K562 (cell line): ENCODE data around the gene SHBG.

Experiments used
- BRF1 ChIP-seq: IDR thresholded peaks from 3 replicates; pipeline ENCODE4 v1.6.1; 2011; ENCODE audit warnings: borderline replicate concordance, mild to moderate bottlenecking; ENCODE audit not compliant: insufficient read length; ENCODE audit errors: extremely low read depth
- FOS ChIP-seq: IDR thresholded peaks from 3 replicates; pipeline ENCODE4 v1.6.1; 2011; ENCODE audit not compliant: insufficient read length; ENCODE audit errors: extremely low read depth
- FOXA3 ChIP-seq, 2 experiments: fragments of 450-650 bp in 1 of 2; sonication (generic) in 1 of 2; formaldehyde crosslinking; IDR thresholded peaks in 1 of 2; conservative IDR thresholded peaks in 1 of 2; 2 replicates each; pipeline versions ENCODE4 v1.4.0 to v1.8.0; 2020 to 2022; ENCODE audit warnings: mild to moderate bottlenecking in 2 of 2, missing genetic modification reagents in 1 of 2
- FOXM1 ChIP-seq, 2 experiments: fragments of 450-650 bp in 1 of 2; sonication (generic) in 1 of 2; formaldehyde crosslinking in 1 of 2; IDR thresholded peaks; 2 replicates each; pipeline versions ENCODE4 v1.6.1 to v1.9.0; 2017 to 2022; ENCODE audit warnings: low read depth in 2 of 2, mild to moderate bottlenecking in 2 of 2, missing genetic modification reagents in 1 of 2, moderate library complexity in 1 of 2
- MAFG ChIP-seq: fragments of 450-650 bp; conservative IDR thresholded peaks from 2 replicates; pipeline ENCODE4 v1.6.1; 2016; ENCODE audit warnings: missing genetic modification characterization, missing compliant biosample characterization
- MAX ChIP-seq: sonication (generic); formaldehyde crosslinking; IDR thresholded peaks from 2 replicates; pipeline ENCODE4 v1.9.0; 2022; ENCODE audit warnings: mild to moderate bottlenecking, missing genetic modification reagents
- TCFL5 ChIP-seq: fragments of 250-450 bp; sonication (Bioruptor Pico); conservative IDR thresholded peaks from 2 replicates; pipeline ENCODE4 v1.6.1; 2021; ENCODE audit warnings: mild to moderate bottlenecking, moderate library complexity, matching md5 sums
- YY1 ChIP-seq, 3 experiments: IDR thresholded peaks; 2 replicates each; pipeline ENCODE4 v1.6.1; 2011; ENCODE audit warnings: low read length in 2 of 3, mild to moderate bottlenecking in 2 of 3, moderate library complexity in 2 of 3, borderline replicate concordance in 1 of 3, control low read depth in 1 of 3, low read depth in 1 of 3; ENCODE audit not compliant: insufficient read depth in 3 of 3, insufficient replicate concordance in 2 of 3, control insufficient read depth in 1 of 3, insufficient read length in 1 of 3; ENCODE audit errors: extremely low read depth in 1 of 3
- ZNF311 ChIP-seq: fragments of 250-450 bp; sonication (Bioruptor Pico); IDR thresholded peaks from 2 replicates; pipeline ENCODE4 v1.4.0; 2020; ENCODE audit warnings: mild to moderate bottlenecking, moderate library complexity

- TF ChIP-seq BRF1 (no peak), FOXA3 (CRISPR knock-in tag; conservative IDR thresholded peaks at IDR 0.05 in 1 of 2, IDR thresholded peaks at IDR 0.05 in 1 of 2) (no peak), ZNF311 (CRISPR knock-in tag) (no peak), TCFL5 (CRISPR knock-in tag) (no peak), FOXM1 (IDR thresholded peaks at IDR 0.05; ENCODE audit: low read depth) (no peak), FOXM1 (CRISPR knock-in tag; IDR thresholded peaks at IDR 0.05; ENCODE audit: low read depth) (no peak), MAX (CRISPR knock-in tag) (no peak), YY1 (IDR thresholded peaks at IDR 0.05; ENCODE audit: borderline replicate concordance in 1 of 3, control insufficient read depth in 1 of 3, extremely low read depth in 1 of 3, insufficient read depth in 3 of 3, insufficient read length in 1 of 3, insufficient replicate concordance in 2 of 3, low read depth in 1 of 3, low read length in 2 of 3) (no peak), FOS (no peak), MAFG (tag) (no peak)
These were observed 37.4 kb upstream of the SHBG start for GRCh38 chr17:7592422-7593021.
